IMR-90 (cell line): Measurements from ENCODE around the gene SEPTIN10. TPM values are rescaled to one million over a fixed set of nuclear protein-coding genes. Genes with fewer than 3 reads are reported as not detected.

ENCODE experiments used
- ATAC-seq: fragments of 200-7000 bp; cut with Tn5 transposase; 2 replicates; pipeline ENCODE4 v1.9.1; 2020; ENCODE audit warnings: low read depth, mild to moderate bottlenecking, moderate library complexity
- BruUV-seq: library from RNA; stranded (reverse); fragments of 400-500 nt; replicated peaks from 2 replicates; lab custom pipeline; 2021; lab: Mats Ljungman, UMichigan
- CTCF ChIA-PET: fragments of 300-600 bp; formaldehyde crosslinking; extraction: SDS; loops from one replicate; lab custom pipeline; 2021; ENCODE audit warnings: antibody characterized with exemption; lab: Yijun Ruan, JAX
- POLR2A ChIA-PET: fragments of 300-600 bp; sonication (Branson Sonifier 250); formaldehyde crosslinking; loops from one replicate; lab custom pipeline; 2022; ENCODE audit warnings: antibody characterized with exemption; ENCODE audit not compliant: unreplicated experiment; lab: Charles Lee
- DNase-seq: peaks from one replicate; pipeline ENCODE4 v3.0.0; 2013
- H2AFZ ChIP-seq: replicated peaks from 2 replicates; pipeline ENCODE3; 2013; ENCODE audit warnings: low read length, mild to moderate bottlenecking; ENCODE audit not compliant: poor library complexity
- H2AK5ac ChIP-seq: 2 replicates; pipeline ENCODE4 v1.6.1; 2013; ENCODE audit warnings: low read depth, low read length, inconsistent platforms
- H2AK9ac ChIP-seq: replicated peaks from 2 replicates; pipeline ENCODE3; 2013; ENCODE audit warnings: mild to moderate bottlenecking, low read depth, low read length, moderate library complexity; ENCODE audit not compliant: poor library complexity
- H2BK120ac ChIP-seq: 2 replicates; pipeline ENCODE4 v1.6.1; 2013; ENCODE audit warnings: low read depth, low read length, inconsistent platforms
- H2BK15ac ChIP-seq: 3 replicates; pipeline ENCODE4 v1.6.1; 2013; ENCODE audit warnings: low read depth, low read length, inconsistent platforms
- H2BK20ac ChIP-seq: 2 replicates; pipeline ENCODE4 v1.6.1; 2013; ENCODE audit warnings: low read depth, mild to moderate bottlenecking, inconsistent platforms, low read length, moderate library complexity
- H2BK5ac ChIP-seq: 2 replicates; pipeline ENCODE4 v1.6.1; 2013; ENCODE audit warnings: mild to moderate bottlenecking, low read depth, low read length, inconsistent platforms; ENCODE audit not compliant: poor library complexity, severe bottlenecking
- H3K14ac ChIP-seq: replicated peaks from 2 replicates; pipeline ENCODE4 v1.6.1; 2013; ENCODE audit warnings: low read depth, low read length, inconsistent platforms
- H3K18ac ChIP-seq: 2 replicates; pipeline ENCODE4 v1.6.1; 2013; ENCODE audit warnings: low read depth, low read length, control low read depth
- H3K23ac ChIP-seq: 2 replicates; pipeline ENCODE4 v1.6.1; 2013; ENCODE audit warnings: low read depth, low read length, inconsistent platforms
- H3K27ac ChIP-seq: 2 replicates; pipeline ENCODE4 v1.5.1; 2013; ENCODE audit warnings: mild to moderate bottlenecking, control low read depth, low read length; ENCODE audit not compliant: insufficient read depth
- H3K27me3 ChIP-seq: 2 replicates; pipeline ENCODE4 v1.6.1; 2013; ENCODE audit warnings: low read length; ENCODE audit not compliant: control insufficient read depth, insufficient read depth
- H3K36me3 ChIP-seq: 2 replicates; pipeline ENCODE4 v1.6.1; 2013; ENCODE audit warnings: low read length, mixed read lengths; ENCODE audit not compliant: control insufficient read depth, insufficient read depth
- H3K4ac ChIP-seq: 2 replicates; pipeline ENCODE4 v1.6.1; 2013; ENCODE audit warnings: low read depth, low read length, inconsistent platforms
- H3K4me1 ChIP-seq: 2 replicates; pipeline ENCODE4 v1.6.1; 2013; ENCODE audit warnings: low read length, mixed read lengths; ENCODE audit not compliant: control insufficient read depth, insufficient read depth
- H3K4me2 ChIP-seq: 2 replicates; pipeline ENCODE4 v1.6.1; 2013; ENCODE audit warnings: low read depth, mild to moderate bottlenecking, control low read depth, low read length, moderate library complexity
- H3K4me3 ChIP-seq: 2 replicates; pipeline ENCODE4 v1.5.1; 2013; ENCODE audit warnings: low read depth, mild to moderate bottlenecking, control low read depth, low read length, moderate library complexity; ENCODE audit not compliant: insufficient read depth
- H3K56ac ChIP-seq: 2 replicates; pipeline ENCODE4 v1.6.1; 2013; ENCODE audit warnings: low read length, inconsistent platforms; ENCODE audit not compliant: insufficient read depth; ENCODE audit errors: extremely low read depth
- H3K79me1 ChIP-seq, 2 experiments: 2 replicates each; pipeline ENCODE4 v1.6.1; 2013; ENCODE audit warnings: low read length in 2 of 2, inconsistent platforms in 1 of 2, low read depth in 1 of 2
- H3K9ac ChIP-seq: 2 replicates; pipeline ENCODE4 v1.6.1; 2013; ENCODE audit warnings: low read depth, low read length, control low read depth
- H3K9me1 ChIP-seq: 2 replicates; pipeline ENCODE4 v1.6.1; 2013; ENCODE audit warnings: low read length, inconsistent platforms; ENCODE audit not compliant: insufficient read depth
- H3K9me3 ChIP-seq: 2 replicates; pipeline ENCODE4 v1.6.1; 2013; ENCODE audit warnings: low read length; ENCODE audit not compliant: control insufficient read depth, insufficient read depth
- H4K20me1 ChIP-seq: 2 replicates; pipeline ENCODE4 v1.6.1; 2013; ENCODE audit warnings: low read length, inconsistent platforms; ENCODE audit not compliant: insufficient read depth
- H4K5ac ChIP-seq: 2 replicates; pipeline ENCODE4 v1.6.1; 2013; ENCODE audit warnings: mild to moderate bottlenecking, low read depth, low read length, control low read depth
- H4K8ac ChIP-seq, 2 experiments: 2 replicates each; pipeline ENCODE4 v1.6.1; 2013; ENCODE audit warnings: low read depth in 2 of 2, low read length in 2 of 2, control low read depth in 1 of 2, inconsistent platforms in 1 of 2
- H4K91ac ChIP-seq: 2 replicates; pipeline ENCODE4 v1.6.1; 2013; ENCODE audit warnings: low read depth, low read length, inconsistent platforms; ENCODE audit not compliant: insufficient read depth
- BHLHE40 ChIP-seq: fragments of 150-350 bp; IDR thresholded peaks from 2 replicates; pipeline ENCODE4 v1.6.1; 2016; ENCODE audit warnings: mild to moderate bottlenecking, low read depth, low read length
- CHD1 ChIP-seq: IDR thresholded peaks from 2 replicates; pipeline ENCODE4 v1.6.1; 2012; ENCODE audit warnings: low read depth, low read length, improper control_type of control experiment
- FOS ChIP-seq: fragments of 150-350 bp; IDR thresholded peaks from 2 replicates; pipeline ENCODE4 v1.6.1; 2016; ENCODE audit warnings: low read depth, low read length
- MAFK ChIP-seq: IDR thresholded peaks from 2 replicates; pipeline ENCODE4 v1.6.1; 2012; ENCODE audit warnings: low read depth, low read length, improper control_type of control experiment
- POLR2A ChIP-seq: IDR thresholded peaks from 2 replicates; pipeline ENCODE4 v1.6.1; 2012; ENCODE audit warnings: mild to moderate bottlenecking, low read depth, low read length
- RAD21 ChIP-seq: IDR thresholded peaks from 2 replicates; pipeline ENCODE4 v1.6.1; 2012; ENCODE audit warnings: low read length, improper control_type of control experiment
- RCOR1 ChIP-seq: IDR thresholded peaks from 2 replicates; pipeline ENCODE4 v1.6.1; 2012; ENCODE audit warnings: mild to moderate bottlenecking, low read length, improper control_type of control experiment; ENCODE audit not compliant: insufficient replicate concordance
- SMC3 ChIP-seq: fragments of 150-350 bp; IDR thresholded peaks from 2 replicates; pipeline ENCODE4 v1.6.1; 2016; ENCODE audit warnings: low read depth, mild to moderate bottlenecking, antibody characterized with exemption, low read length, moderate library complexity
- WGBS, 2 experiments: methylation state at CpG; one replicate each; pipeline versions ENCODE4 v1.1.5 to v1.1.7; 2013; ENCODE audit warnings: missing lambda C conversion rate in 2 of 2; ENCODE audit not compliant: insufficient read length in 1 of 2; ENCODE audit errors: extremely low coverage in 2 of 2; 5-methylcytosine and 5-hydroxymethylcytosine counted together
- dilution Hi-C: fragments of 300-500 bp; cut with HindIII; formaldehyde crosslinking; loops from one replicate; pipeline ENCODE4 v1.14.3; 2018; ENCODE audit warnings: low sequenced_read_pairs; ENCODE audit not compliant: unreplicated experiment
- in situ Hi-C: fragments of 300-500 bp; cut with MboI; formaldehyde crosslinking; loops from 3 replicates; pipeline ENCODE4 v1.14.3; 2019; ENCODE audit warnings: low sequenced_read_pairs, inconsistent platforms, mixed read lengths
- intact Hi-C: fragments of 100-400 bp; cut with micrococcal nuclease; formaldehyde crosslinking; loops from 2 replicates; pipeline ENCODE4 v1.10.0; 2022
- polyA plus RNA-seq, 3 experiments: library from polyadenylated mRNA; depleted of rRNA; stranded (reverse); fragments of >200 nt; gene quantifications; 2 replicates each; pipeline ENCODE4 v1.2.3, GENCODE V29; 2012; ENCODE audit warnings: low replicate concordance in 1 of 3
- total RNA-seq: library from RNA; depleted of rRNA; stranded (reverse); fragments of >200 nt; gene quantifications from 2 replicates; pipeline ENCODE4 v1.2.3, GENCODE V29; 2012
- TF ChIP-seq, protein P1 (sequence below): fragments of 150-350 bp; IDR thresholded peaks from 2 replicates; pipeline ENCODE4 v1.6.1; 2016; ENCODE audit warnings: low read depth, mild to moderate bottlenecking, low read length, moderate library complexity, borderline replicate concordance

The SEPTIN10 gene
- total and polyA plus RNA-seq, 2 of the 4 experiments (the other 2 are of a cell fraction), result 55.4 to 82.6 TPM

- TF ChIP-seq, protein P1, sequence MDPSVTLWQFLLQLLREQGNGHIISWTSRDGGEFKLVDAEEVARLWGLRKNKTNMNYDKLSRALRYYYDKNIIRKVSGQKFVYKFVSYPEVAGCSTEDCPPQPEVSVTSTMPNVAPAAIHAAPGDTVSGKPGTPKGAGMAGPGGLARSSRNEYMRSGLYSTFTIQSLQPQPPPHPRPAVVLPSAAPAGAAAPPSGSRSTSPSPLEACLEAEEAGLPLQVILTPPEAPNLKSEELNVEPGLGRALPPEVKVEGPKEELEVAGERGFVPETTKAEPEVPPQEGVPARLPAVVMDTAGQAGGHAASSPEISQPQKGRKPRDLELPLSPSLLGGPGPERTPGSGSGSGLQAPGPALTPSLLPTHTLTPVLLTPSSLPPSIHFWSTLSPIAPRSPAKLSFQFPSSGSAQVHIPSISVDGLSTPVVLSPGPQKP, result no peak
- TF ChIP-seq MAFK, result no peak
- no peak for TF ChIP-seq SMC3
Measured at GRCh38 chr2:109513230-109513629, 100.5 kb downstream of the SEPTIN10 start (continued).

- no peak overlapping the region for H2BK20ac ChIP-seq
- no peak overlapping the region for H3K9ac ChIP-seq
- no peak overlapping the region for H4K8ac ChIP-seq
- no peak overlapping the region for H2BK120ac ChIP-seq
- H2AFZ ChIP-seq, result no peak overlapping the region
- no peaks in the 10 kb centered on the region for H3K9me3 ChIP-seq
- no peak overlapping the region for H2BK15ac ChIP-seq
- no peak overlapping the region for H3K27ac ChIP-seq
- intact Hi-C loops (loop anchor here (5.0 to 10.0 kb wide), 2 partner anchors 63 to 250 kb away; no protein-coding TSS in a partner anchor), dilution Hi-C loops (no loop called here), in situ Hi-C loops (no loop called here)
- POLR2A ChIA-PET, result no interaction called here
- CTCF ChIA-PET, result no interaction called here
- no peak overlapping the region for H2BK5ac ChIP-seq
- TF ChIP-seq RCOR1 (no peak), CHD1 (no peak), POLR2A (no peak), RAD21 (no peak), FOS (no peak), BHLHE40 (no peak)
- H4K5ac ChIP-seq, result no peak overlapping the region
- H3K4ac ChIP-seq, result no peak overlapping the region
- no peak overlapping the region for H2AK9ac ChIP-seq
- H3K18ac ChIP-seq, result no peak overlapping the region
- no peak overlapping the region for H3K56ac ChIP-seq
- H3K27me3 ChIP-seq, result no peaks in the 10 kb centered on the region
- H2AK5ac ChIP-seq, result no peak overlapping the region
- no peaks in the 10 kb centered on the region for H3K36me3 ChIP-seq
- no peak overlapping the region for H3K4me3 ChIP-seq
- H4K20me1 ChIP-seq, result peaks cover 11% of the 10 kb centered on the region
- H3K9me1 ChIP-seq, result peaks cover 17% of the 10 kb centered on the region
- 90% methylated on average over 2 of the region's 5 CpGs; no CpG with 5 or more reads in 1 of the 2 experiments for WGBS, 2 experiments
- H3K14ac ChIP-seq, result no peak overlapping the region
- no peak overlapping the region for H4K91ac ChIP-seq
- no TSS peak for BruUV-seq
- H3K4me2 ChIP-seq, result no peak overlapping the region
- no peak overlapping the region for H3K23ac ChIP-seq
- 0 out of 4 replicates have a peak, but pooled peaks cover 0 to 6% of the 10 kb centered on the region in 2 experiments for H3K79me1 ChIP-seq
- no peak for DNase-seq
- ATAC-seq, result no peak
- peaks cover 8% of the 10 kb centered on the region for H3K4me1 ChIP-seq
Measured at GRCh38 chr2:109512076-109512475, 101.7 kb downstream of the SEPTIN10 start.
